UCSD-AML1 (cell line): ENCODE results near the gene RTN3.

Experiments
- DNase-seq: peaks from one replicate; lab custom pipeline; 2025; ENCODE audit not compliant: unreplicated experiment; lab: John Stamatoyannopoulos, UW

Gene RTN3

GRCh38 chr11:63737718-63738117 lies 56.4 kb downstream of the RTN3 start:
- DNase-seq: no peak

- DNase-seq: peak; percentile 50
These were observed 57.5 kb downstream of the RTN3 start for GRCh38 chr11:63738720-63739360.

GRCh38 chr11:63745304-63746170 lies 64.2 kb downstream of the RTN3 start:
- DNase-seq: no peak

DNA sequence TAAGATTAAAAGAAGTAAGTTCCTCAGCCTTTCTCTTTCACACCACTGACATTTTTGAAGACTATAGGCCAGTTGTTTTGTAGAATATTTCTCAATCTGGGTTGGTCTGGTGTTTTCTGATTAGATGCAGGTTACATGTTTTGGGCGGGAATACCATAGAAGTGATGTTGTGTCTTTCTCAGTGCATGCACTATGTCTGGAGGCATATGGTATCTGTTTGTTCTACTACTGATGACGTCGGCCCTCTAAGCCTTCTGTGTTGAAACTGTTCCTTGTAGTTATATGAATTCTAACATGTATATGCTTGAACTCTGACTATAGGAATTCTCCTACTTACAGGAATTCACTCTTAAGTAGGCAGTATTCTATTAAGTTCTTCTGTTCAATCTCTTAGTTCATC lies 65.7 kb downstream of the RTN3 start:
- DNase-seq: no peak

GRCh38 chr11:63749624-63750023 lies 68.3 kb downstream of the RTN3 start:
- no peak for DNase-seq

GRCh38 chr11:63756919-63757761 lies 75.8 kb downstream of the RTN3 start:
- no peak for DNase-seq

- DNase-seq: no peak
These were observed 79.3 kb downstream of the RTN3 start for GRCh38 chr11:63760487-63761079.

- no peak for DNase-seq
These were observed 79.9 kb downstream of the RTN3 start for GRCh38 chr11:63761188-63761587.

DNA sequence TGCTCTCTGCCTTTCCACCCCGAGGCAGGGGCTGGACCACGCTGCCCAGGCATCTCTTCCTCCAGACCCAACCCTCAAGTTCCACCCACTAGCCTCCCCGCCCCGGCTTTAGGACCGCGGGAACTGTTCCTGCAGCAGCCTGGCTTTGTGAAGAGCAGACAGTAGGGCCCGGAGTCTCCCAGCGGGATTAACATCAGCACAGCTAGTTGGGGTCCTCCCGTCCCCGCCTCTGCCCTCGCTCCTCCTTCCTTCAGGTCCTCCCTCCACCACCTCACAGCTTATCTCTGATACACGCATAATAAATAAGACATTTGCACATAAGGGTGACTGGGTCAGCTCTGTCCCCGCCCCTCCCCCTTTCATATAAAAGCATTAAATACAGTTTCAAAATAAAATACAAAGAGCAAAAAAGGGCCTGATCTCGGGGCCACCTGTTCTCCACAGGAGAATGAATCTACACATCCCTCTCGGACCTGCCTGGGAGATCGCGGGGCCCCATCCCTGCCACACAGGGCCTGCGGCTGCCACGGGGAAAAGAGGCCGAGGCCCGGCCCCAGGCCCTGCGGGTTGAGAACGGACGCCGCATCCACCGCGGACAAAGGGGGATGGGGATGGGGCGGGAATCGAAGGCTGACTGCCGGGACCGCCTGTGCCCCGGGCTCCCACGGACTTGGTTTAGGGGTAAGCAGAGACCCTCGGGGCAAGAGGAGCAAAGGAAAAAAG lies 80.8 kb downstream of the RTN3 start:
- DNase-seq: no peak

GRCh38 chr11:63762654-63763495 lies 81.6 kb downstream of the RTN3 start:
- no peak for DNase-seq

DNA sequence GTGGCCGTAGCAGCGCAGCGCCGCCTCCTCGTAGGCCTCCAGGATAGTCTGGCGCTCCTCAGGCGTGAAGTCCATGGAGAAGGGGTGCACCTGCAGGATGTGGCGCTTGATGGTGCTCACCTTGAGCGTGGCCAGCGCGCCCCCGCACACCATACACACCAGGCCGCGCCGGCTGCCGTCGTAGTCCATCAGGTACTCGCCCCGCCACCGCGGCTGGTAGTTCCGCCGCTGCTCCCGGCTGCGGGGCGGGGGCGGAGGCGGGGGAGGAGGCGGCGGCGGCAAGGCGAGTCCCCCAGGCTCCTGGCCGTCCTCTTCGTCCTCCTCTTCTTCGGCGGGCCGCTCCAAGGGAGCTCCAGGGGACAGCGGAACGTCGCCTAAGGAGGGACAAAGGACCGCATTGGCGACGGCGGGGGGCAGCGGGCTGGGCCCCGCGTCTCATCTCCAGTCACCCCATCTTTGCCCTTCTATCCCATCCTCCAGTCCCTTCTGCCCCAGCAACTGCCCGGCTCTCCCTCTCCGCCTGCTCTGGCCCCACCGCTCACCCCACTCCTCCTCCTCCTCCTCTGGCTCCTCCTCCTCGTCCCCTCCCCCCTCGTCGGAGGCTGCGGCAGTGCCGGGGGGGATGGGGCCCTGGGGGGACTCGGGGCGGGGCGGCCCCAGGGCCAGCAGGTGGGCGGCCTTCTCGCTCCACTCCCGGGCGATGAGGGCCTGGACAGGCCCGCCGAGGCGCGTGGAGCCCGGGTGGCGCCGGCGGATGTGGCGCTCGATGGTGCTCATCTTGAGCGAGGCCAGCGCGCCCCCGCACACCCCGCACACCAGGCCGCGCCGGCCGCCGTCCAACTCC lies 82.4 kb downstream of the RTN3 start:
- no peak for DNase-seq

DNA sequence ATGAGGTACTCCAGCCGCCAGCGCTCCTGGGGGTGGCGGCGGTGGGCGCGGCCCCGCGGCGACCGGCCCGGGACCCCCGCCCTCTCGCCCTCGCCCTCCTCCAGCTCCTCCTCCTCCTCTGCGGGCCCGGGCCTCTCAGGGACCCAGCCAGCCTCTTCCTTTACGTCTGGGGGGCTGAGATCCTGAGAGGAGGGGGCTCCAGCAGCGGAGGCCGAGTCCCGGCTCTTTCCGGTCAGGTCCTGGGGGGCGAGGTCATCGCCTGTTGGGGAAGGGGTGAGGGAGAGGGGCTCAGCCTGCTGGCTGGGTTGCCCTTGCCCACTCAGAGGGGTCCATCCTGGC lies 83.0 kb downstream of the RTN3 start:
- DNase-seq: no peak

- no peak for DNase-seq
These were observed 83.7 kb downstream of the RTN3 start for GRCh38 chr11:63764679-63765647.

DNA sequence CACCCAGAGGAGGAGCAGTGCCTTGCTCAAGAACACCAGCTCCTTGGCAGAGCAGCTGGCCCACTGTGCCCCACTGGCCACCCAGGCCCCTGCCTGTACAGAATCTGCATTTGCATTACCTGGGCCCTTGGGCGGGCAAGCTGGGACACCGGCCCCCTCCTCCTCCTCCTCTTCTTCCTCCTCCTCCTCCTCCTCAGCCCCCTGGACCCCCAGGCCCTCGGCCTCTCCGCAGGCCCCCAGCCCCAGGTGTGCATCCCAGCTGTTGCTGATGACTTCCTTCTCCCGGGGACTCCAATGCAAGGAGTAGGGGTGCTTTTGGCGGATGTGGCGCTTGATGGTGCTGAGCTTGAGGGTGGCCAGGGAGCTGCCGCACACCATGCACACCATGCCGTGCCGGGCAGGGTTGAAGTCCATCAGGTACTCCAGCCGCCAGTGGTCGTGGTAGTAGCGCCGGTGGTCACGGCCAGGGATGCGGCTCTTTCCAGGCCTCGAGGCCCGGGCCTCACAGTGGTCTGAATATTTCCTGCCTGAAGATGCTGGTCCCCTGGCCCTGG lies 84.5 kb downstream of the RTN3 start:
- no peak for DNase-seq

DNA sequence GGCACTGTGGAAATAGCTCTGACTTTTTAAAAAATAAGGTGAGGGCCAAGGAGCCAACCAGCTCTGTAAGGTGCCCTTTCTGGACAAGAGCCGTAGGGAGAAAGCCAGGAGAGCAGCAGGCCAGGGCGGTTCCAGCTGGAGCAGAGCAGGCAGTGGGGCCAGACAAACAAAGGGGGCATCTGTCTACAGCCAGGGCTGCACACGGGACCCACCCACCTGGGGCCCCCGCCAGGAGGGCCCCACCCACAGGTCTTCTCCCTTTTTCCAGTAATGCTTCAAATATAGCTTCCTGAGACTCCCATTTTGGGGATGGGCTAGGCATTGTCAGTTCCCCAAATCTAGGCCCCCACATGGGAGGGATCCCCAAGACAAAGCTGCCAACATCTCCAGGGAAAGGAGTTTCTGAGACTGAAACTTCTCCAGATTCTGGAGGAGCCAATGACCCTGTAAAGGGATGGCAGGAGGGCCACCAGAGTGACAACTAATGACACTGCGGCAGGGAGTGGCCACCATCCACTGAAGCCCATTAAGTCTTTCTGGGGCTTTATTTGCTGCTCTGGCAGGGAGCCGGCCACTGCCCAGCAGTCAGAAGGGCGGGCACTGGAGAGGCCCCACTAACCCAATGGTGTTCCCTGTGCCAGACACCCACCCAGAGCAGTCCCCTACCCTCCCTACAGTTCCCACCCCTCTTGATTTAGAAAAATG lies 85.4 kb downstream of the RTN3 start:
- DNase-seq: no peak

DNA sequence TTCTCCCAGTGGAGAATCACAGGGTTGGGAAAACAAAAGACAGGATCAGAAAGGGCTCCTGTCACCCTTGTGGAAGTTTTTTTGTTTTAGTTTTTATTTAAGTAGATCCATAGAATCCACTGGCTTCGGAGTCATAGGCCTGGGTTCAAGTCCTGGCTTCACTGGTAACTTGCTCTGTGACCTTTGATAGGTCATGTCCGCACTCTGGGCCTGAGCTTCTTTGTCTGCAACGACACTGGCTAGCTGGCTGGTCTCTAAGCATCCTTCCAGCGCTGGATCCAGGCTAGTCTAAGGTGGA lies 85.9 kb downstream of the RTN3 start:
- no peak for DNase-seq
